AG04450 (cell line): ENCODE results near the gene THADA. TPM values are rescaled to one million over a fixed set of nuclear protein-coding genes. Genes with fewer than 3 reads are reported as not detected.

Experiments
- CTCF ChIA-PET: fragments of 300-600, 350-600 bp; formaldehyde crosslinking; extraction: SDS; loops from one replicate; lab custom pipeline; 2022; ENCODE audit warnings: antibody characterized with exemption, inconsistent platforms; lab: Charles Lee
- POLR2A ChIA-PET: fragments of 350-600 bp; formaldehyde crosslinking; extraction: SDS; loops from one replicate; lab custom pipeline; 2021; ENCODE audit warnings: antibody characterized with exemption, inconsistent platforms; lab: Yijun Ruan, JAX
- DNase-seq: peaks from one replicate; pipeline ENCODE4 v3.0.0-alpha.2; 2011; ENCODE audit warnings: low read depth, low spot score
- H3K27ac ChIP-seq: one replicate; pipeline ENCODE4 v1.5.1; 2012; ENCODE audit warnings: low read depth, low read length, control low read depth
- H3K27me3 ChIP-seq: one replicate; pipeline ENCODE4 v1.6.0; 2012; ENCODE audit warnings: low read length; ENCODE audit not compliant: control insufficient read depth, insufficient read depth
- H3K4me3 ChIP-seq: 2 replicates; pipeline ENCODE4 v1.5.1; 2011; ENCODE audit warnings: mild to moderate bottlenecking, low read depth, low read length, control low read depth
- H3K9me3 ChIP-seq: 2 replicates; pipeline ENCODE4 v1.5.1; 2012; ENCODE audit warnings: low read length; ENCODE audit not compliant: control insufficient read depth, insufficient read depth
- CTCF ChIP-seq: IDR thresholded peaks from 2 replicates; pipeline ENCODE4 v1.5.1; 2011; ENCODE audit warnings: low read depth, low read length, control low read depth, inconsistent platforms
- polyA plus RNA-seq: library from polyadenylated mRNA; depleted of rRNA; stranded (reverse); fragments of >200 nt; gene quantifications from 2 replicates; pipeline ENCODE4 v1.2.3, GENCODE V29; 2011

The THADA gene
- polyA plus RNA-seq, 1 experiment = 15.0 TPM

GRCh38 chr2:43248621-43249020 is 347.2 kb downstream of the THADA start:
- Histone ChIP-seq H3K9me3 (no peaks in the 10 kb centered on the region), H3K27me3 (no peaks in the 10 kb centered on the region), H3K4me3 (no peak overlapping the region), H3K27ac (no peak overlapping the region)
- POLR2A ChIA-PET = no interaction called here
- TF ChIP-seq CTCF = no peak
- no peak for DNase-seq
- CTCF ChIA-PET = interaction anchor here (1.8 kb wide), 1 partner anchor 19 kb away, joined by 5 read pairs; no protein-coding TSS in a partner anchor

GRCh38 chr2:43246641-43247040 is 349.2 kb downstream of the THADA start:
- Histone ChIP-seq H3K27me3 (no peaks in the 10 kb centered on the region), H3K4me3 (no peak overlapping the region), H3K9me3 (no peaks in the 10 kb centered on the region), H3K27ac (no peak overlapping the region)
- CTCF ChIA-PET = interaction anchor here (2.2 kb wide), 1 partner anchor 17 kb away, joined by 6 read pairs; no protein-coding TSS in a partner anchor
- TF ChIP-seq CTCF = no peak
- POLR2A ChIA-PET = interaction anchor here (1.0 kb wide), 1 partner anchor 20 kb away, joined by 6 read pairs; the partner anchor contains the start of gene ZFP36L2
- DNase-seq = no peak

GRCh38 chr2:43241558-43241957 is 354.3 kb downstream of the THADA start:
- TF ChIP-seq CTCF = no peak
- H3K27me3 ChIP-seq = no peaks in the 10 kb centered on the region
- H3K27ac ChIP-seq = no peak overlapping the region
- no peak for DNase-seq
- H3K9me3 ChIP-seq = no peaks in the 10 kb centered on the region; the same call in 1 of the 2 replicates
- CTCF ChIA-PET = interaction anchor here (0.6 to 3.0 kb wide), 2 partner anchors 12 to 14 kb away, joined by 3 to 23 read pairs; no protein-coding TSS in a partner anchor
- POLR2A ChIA-PET = no interaction called here
- H3K4me3 ChIP-seq = no peak overlapping the region

GRCh38 chr2:43240766-43241150 is 355.1 kb downstream of the THADA start:
- DNase-seq = no peak
- no peak for TF ChIP-seq CTCF
- H3K27ac ChIP-seq = no peak overlapping the region
- ChIA-PET POLR2A (interaction anchor here (1.0 kb wide), 1 partner anchor 14 kb away, joined by 3 read pairs; the partner anchor contains the start of gene ZFP36L2), CTCF (interaction anchor here (3.0 kb wide), 1 partner anchor 12 kb away, joined by 23 read pairs; no protein-coding TSS in a partner anchor)
- H3K9me3 ChIP-seq = no peaks in the 10 kb centered on the region; the same call in 1 of the 2 replicates
- no peak overlapping the region for H3K4me3 ChIP-seq
- H3K27me3 ChIP-seq = no peaks in the 10 kb centered on the region

- CTCF ChIA-PET = interaction anchor here (3.0 kb wide), 1 partner anchor 11 kb away, joined by 23 read pairs; no protein-coding TSS in a partner anchor
Observed at GRCh38 chr2:43239981-43240765, 355.7 kb downstream of the THADA start.

More at GRCh38 chr2:43239981-43240765, 355.7 kb downstream of the THADA start:
- H3K27me3 ChIP-seq = no peaks in the 10 kb centered on the region
- H3K9me3 ChIP-seq = no peaks in the 10 kb centered on the region; the same call in 1 of the 2 replicates
- TF ChIP-seq CTCF = peak; percentile 18
- POLR2A ChIA-PET = interaction anchor here (1.0 kb wide), 1 partner anchor 14 kb away, joined by 3 read pairs; the partner anchor contains the start of gene ZFP36L2
- no peak overlapping the region for H3K4me3 ChIP-seq
- no peak for DNase-seq
- no peak overlapping the region for H3K27ac ChIP-seq
